Measurements from ENCODE around the gene PRH2.

The PRH2 gene

GRCh38 chr12:10928746-10929286, at the start of gene PRH2:
TSS of gene PRH2 (plus strand) at chr12:10929236. CDS start at chr12:10929274, 38 bp downstream.
- DNase-seq (ENCODE audit: low read depth, low spot score): no peak

GRCh38 chr12:10884086-10884725, 44.8 kb upstream of the PRH2 start, which contains the start of gene PRH1:
TSS of gene PRH1 (minus strand) at chr12:10884255. CDS start at chr12:10884217, 38 bp downstream.
- DNase-seq (ENCODE audit: low read depth, low spot score): no peak

GRCh38 chr12:10889226-10889625, 39.8 kb upstream of the PRH2 start:
- DNase-seq (ENCODE audit: low read depth, low spot score): no peak

- DNase-seq (ENCODE audit: low read depth, low spot score): no peak
These were observed 37.1 kb upstream of the PRH2 start for GRCh38 chr12:10891937-10892336.

- DNase-seq (ENCODE audit: low read depth, low spot score): no peak
These were observed 32.2 kb upstream of the PRH2 start for GRCh38 chr12:10896854-10897253.

- no peak for DNase-seq (ENCODE audit: low read depth, low spot score)
These were observed 28.5 kb upstream of the PRH2 start for GRCh38 chr12:10900530-10900929.

GRCh38 chr12:10900972-10901371, 28.1 kb upstream of the PRH2 start:
- no peak for DNase-seq (ENCODE audit: low read depth, low spot score)

- DNase-seq (ENCODE audit: low read depth, low spot score): no peak
These were observed 27.6 kb upstream of the PRH2 start for GRCh38 chr12:10901427-10901826.

GRCh38 chr12:10904686-10905085, 24.4 kb upstream of the PRH2 start:
- no peak for DNase-seq (ENCODE audit: low read depth, low spot score)

GRCh38 chr12:10909462-10909861, 19.6 kb upstream of the PRH2 start, which contains the start of gene TAS2R13:
TSS of gene TAS2R13 (minus strand) at chr12:10909562. CDS start at chr12:10909298, 264 bp downstream.
- no peak for DNase-seq (ENCODE audit: low read depth, low spot score)

GRCh38 chr12:10910380-10910779, 18.7 kb upstream of the PRH2 start:
- no peak for DNase-seq (ENCODE audit: low read depth, low spot score)

- DNase-seq (ENCODE audit: low read depth, low spot score): no peak
These were observed 9.2 kb upstream of the PRH2 start for GRCh38 chr12:10919809-10920208.

- no peak for DNase-seq (ENCODE audit: low read depth, low spot score)
These were observed 2.8 kb upstream of the PRH2 start for GRCh38 chr12:10926269-10926668.

- no peak for DNase-seq (ENCODE audit: low read depth, low spot score)
These were observed 7.5 kb downstream of the PRH2 start for GRCh38 chr12:10936506-10936905.

GRCh38 chr12:10939163-10939562, 10.1 kb downstream of the PRH2 start, which contains the start of gene TAS2R14:
TSS of gene TAS2R14 (minus strand) at chr12:10939263. CDS start at chr12:10939207, 56 bp downstream.
- DNase-seq (ENCODE audit: low read depth, low spot score): no peak

- DNase-seq (ENCODE audit: low read depth, low spot score): no peak
These were observed 11.4 kb downstream of the PRH2 start for GRCh38 chr12:10940389-10940788.

GRCh38 chr12:10941369-10941768, 12.3 kb downstream of the PRH2 start:
- no peak for DNase-seq (ENCODE audit: low read depth, low spot score)

GRCh38 chr12:10941916-10942607, 13.0 kb downstream of the PRH2 start:
- no peak for DNase-seq (ENCODE audit: low read depth, low spot score)

- DNase-seq (ENCODE audit: low read depth, low spot score): no peak
These were observed 14.1 kb downstream of the PRH2 start for GRCh38 chr12:10943167-10943566.

GRCh38 chr12:10952645-10953044, 23.6 kb downstream of the PRH2 start:
- DNase-seq (ENCODE audit: low read depth, low spot score): no peak

GRCh38 chr12:10956085-10956484, 27.0 kb downstream of the PRH2 start:
- DNase-seq (ENCODE audit: low read depth, low spot score): no peak

GRCh38 chr12:10957741-10958140, 28.7 kb downstream of the PRH2 start:
- DNase-seq (ENCODE audit: low read depth, low spot score): no peak

GRCh38 chr12:10959804-10960203, 30.8 kb downstream of the PRH2 start:
- DNase-seq (ENCODE audit: low read depth, low spot score): no peak
